ENCODE data around the gene NOS1AP.

- TF ChIP-seq CTCF (conservative IDR thresholded peaks at IDR 0.05 in 1 of 2, IDR thresholded peaks at IDR 0.05 in 1 of 2; ENCODE audit: extremely low read depth in 1 of 2, insufficient read depth in 1 of 2, low read depth in 1 of 2, low read length in 2 of 2) (no peak), EZH2 (IDR thresholded peaks at IDR 0.05; ENCODE audit: borderline replicate concordance, low read length) (no peak)
These were observed 6.9 kb upstream of the NOS1AP start for GRCh38 chr1:162062542-162063015.
